ENCODE results near the gene AMIGO1. TPM values are rescaled to one million over a fixed set of nuclear protein-coding genes. Genes with fewer than 3 reads are reported as not detected.

The AMIGO1 gene
- total RNA-seq, 1 experiment from 2014 or later, result 0.37 TPM

DNA sequence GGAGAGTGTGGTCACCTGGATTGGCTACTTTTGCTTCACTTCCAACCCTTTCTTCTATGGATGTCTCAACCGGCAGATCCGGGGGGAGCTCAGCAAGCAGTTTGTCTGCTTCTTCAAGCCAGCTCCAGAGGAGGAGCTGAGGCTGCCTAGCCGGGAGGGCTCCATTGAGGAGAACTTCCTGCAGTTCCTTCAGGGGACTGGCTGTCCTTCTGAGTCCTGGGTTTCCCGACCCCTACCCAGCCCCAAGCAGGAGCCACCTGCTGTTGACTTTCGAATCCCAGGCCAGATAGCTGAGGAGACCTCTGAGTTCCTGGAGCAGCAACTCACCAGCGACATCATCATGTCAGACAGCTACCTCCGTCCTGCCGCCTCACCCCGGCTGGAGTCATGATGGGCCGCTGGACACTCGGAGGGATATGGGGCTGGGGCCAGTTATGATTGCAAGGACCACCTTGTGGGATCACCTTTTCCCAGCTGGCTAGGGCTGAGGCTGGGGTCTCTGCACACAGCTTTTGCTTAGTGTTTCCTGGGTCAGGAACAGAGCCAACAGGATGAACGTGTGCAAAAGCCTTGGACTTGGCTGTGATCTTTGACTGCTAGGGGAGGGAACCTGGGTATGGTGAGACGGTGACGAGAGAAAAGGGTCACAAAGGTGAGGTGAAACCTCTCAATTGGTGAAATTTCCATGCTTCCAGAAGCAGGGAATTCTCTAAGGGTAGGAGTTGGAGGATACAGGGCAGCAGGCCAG lies 34.6 kb upstream of the AMIGO1 start:
- Histone ChIP-seq H3K4me3 (ENCODE audit: low read length) (no peak overlapping the region), H3K9ac (ENCODE audit: low read length) (no peak overlapping the region), H3K79me2 (ENCODE audit: low read length) (peaks cover 8% of the 10 kb centered on the region), H2AFZ (ENCODE audit: low read length) (no peak overlapping the region), H3K9me3 (ENCODE audit: low read length) (no peaks in the 10 kb centered on the region), H4K20me1 (ENCODE audit: insufficient read depth, low read depth, low read length) (peaks cover 6% of the 10 kb centered on the region; the same call in 1 of the 2 replicates), H3K27ac (ENCODE audit: low read length) (no peak overlapping the region), H3K4me1 (ENCODE audit: low read length) (peaks cover 14% of the 10 kb centered on the region), H3K9me2 (replicated peaks; ENCODE audit: insufficient read depth, low read length) (no peaks in the 10 kb centered on the region), H3K4me2 (ENCODE audit: low read depth, low read length, poor library complexity, severe bottlenecking) (no peak overlapping the region), H3K27me3 (ENCODE audit: low read length) (no peaks in the 10 kb centered on the region), H3K36me3 (ENCODE audit: insufficient read depth, low read length) (no peaks in the 10 kb centered on the region)
- DNase-seq, result no peak

DNA sequence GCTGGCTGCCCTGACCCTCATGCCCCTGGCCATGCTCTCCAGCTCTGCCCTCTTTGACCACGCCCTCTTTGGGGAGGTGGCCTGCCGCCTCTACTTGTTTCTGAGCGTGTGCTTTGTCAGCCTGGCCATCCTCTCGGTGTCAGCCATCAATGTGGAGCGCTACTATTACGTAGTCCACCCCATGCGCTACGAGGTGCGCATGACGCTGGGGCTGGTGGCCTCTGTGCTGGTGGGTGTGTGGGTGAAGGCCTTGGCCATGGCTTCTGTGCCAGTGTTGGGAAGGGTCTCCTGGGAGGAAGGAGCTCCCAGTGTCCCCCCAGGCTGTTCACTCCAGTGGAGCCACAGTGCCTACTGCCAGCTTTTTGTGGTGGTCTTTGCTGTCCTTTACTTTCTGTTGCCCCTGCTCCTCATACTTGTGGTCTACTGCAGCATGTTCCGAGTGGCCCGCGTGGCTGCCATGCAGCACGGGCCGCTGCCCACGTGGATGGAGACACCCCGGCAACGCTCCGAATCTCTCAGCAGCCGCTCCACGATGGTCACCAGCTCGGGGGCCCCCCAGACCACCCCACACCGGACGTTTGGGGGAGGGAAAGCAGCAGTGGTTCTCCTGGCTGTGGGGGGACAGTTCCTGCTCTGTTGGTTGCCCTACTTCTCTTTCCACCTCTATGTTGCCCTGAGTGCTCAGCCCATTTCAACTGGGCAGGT lies 33.9 kb upstream of the AMIGO1 start:
- H3K9me3 ChIP-seq (ENCODE audit: low read length), result no peaks in the 10 kb centered on the region
- no peaks in the 10 kb centered on the region for H3K9me2 ChIP-seq (replicated peaks; ENCODE audit: insufficient read depth, low read length)
- peaks cover under 1% of the 10 kb centered on the region for H3K79me2 ChIP-seq (ENCODE audit: low read length)
- no peaks in the 10 kb centered on the region for H3K36me3 ChIP-seq (ENCODE audit: insufficient read depth, low read length)
- no peaks in the 10 kb centered on the region for H4K20me1 ChIP-seq (ENCODE audit: insufficient read depth, low read depth, low read length)
- DNase-seq, result no peak
- no peaks in the 10 kb centered on the region for H3K27me3 ChIP-seq (ENCODE audit: low read length)
- no peak overlapping the region for H3K9ac ChIP-seq (ENCODE audit: low read length)
- peaks cover 14% of the 10 kb centered on the region for H3K4me1 ChIP-seq (ENCODE audit: low read length)
- H3K27ac ChIP-seq (ENCODE audit: low read length), result no peak overlapping the region
- H3K4me3 ChIP-seq (ENCODE audit: low read length), result no peak overlapping the region
- H3K4me2 ChIP-seq (ENCODE audit: low read depth, low read length, poor library complexity, severe bottlenecking), result no peak overlapping the region
- H2AFZ ChIP-seq (ENCODE audit: low read length), result no peak overlapping the region

DNA sequence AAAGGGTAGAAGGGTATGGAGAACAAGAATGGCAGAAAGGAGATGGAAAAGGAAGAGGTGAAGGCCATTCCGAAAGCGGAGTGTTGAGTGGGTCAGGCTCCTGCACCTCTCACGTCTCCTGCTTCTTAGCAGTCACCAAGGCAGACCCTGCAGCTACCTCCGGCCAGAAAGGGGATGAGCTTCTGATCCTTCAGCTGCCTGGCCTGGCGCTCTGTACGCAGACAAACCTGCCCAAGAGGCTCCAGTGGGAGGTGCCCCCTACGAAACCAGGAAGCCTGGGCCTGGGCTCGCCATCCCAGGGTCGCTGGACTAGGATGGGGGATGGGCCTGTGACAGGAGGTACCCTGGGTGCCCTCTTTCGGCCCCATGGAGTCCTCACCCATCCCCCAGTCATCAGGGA lies 33.1 kb upstream of the AMIGO1 start:
- H3K27me3 ChIP-seq (ENCODE audit: low read length), result no peaks in the 10 kb centered on the region
- H3K4me1 ChIP-seq (ENCODE audit: low read length), result peaks cover 13% of the 10 kb centered on the region
- no peak overlapping the region for H3K9ac ChIP-seq (ENCODE audit: low read length)
- no peak for DNase-seq
- H3K9me2 ChIP-seq (replicated peaks; ENCODE audit: insufficient read depth, low read length), result no peaks in the 10 kb centered on the region
- no peak overlapping the region for H3K4me2 ChIP-seq (ENCODE audit: low read depth, low read length, poor library complexity, severe bottlenecking)
- H3K9me3 ChIP-seq (ENCODE audit: low read length), result no peaks in the 10 kb centered on the region
- H3K36me3 ChIP-seq (ENCODE audit: insufficient read depth, low read length), result no peaks in the 10 kb centered on the region
- no peaks in the 10 kb centered on the region for H3K79me2 ChIP-seq (ENCODE audit: low read length)
- no peak overlapping the region for H3K4me3 ChIP-seq (ENCODE audit: low read length)
- no peak overlapping the region for H2AFZ ChIP-seq (ENCODE audit: low read length)
- H4K20me1 ChIP-seq (ENCODE audit: insufficient read depth, low read depth, low read length), result no peaks in the 10 kb centered on the region
- H3K27ac ChIP-seq (ENCODE audit: low read length), result no peak overlapping the region

DNA sequence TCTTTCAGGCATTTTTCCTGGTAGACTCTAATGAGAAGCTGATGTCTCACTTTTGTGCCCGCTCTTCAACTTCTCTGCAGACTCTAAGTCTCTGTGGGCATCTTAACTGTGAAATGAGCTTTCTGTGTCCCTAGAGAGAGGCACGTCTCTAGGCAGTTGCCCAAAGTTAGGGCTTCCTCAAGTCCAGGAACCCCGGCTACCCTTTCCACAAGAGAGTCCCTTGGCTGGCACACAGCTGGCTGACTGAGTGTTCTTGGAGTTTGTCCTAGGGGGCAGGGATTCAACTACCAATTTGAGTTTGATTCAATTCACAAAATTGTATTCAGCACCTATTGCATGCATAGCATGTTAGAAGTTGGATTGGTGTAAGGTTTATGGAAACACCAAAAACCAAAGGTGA lies 31.6 kb upstream of the AMIGO1 start:
- H3K9ac ChIP-seq (ENCODE audit: low read length), result no peak overlapping the region
- no peak overlapping the region for H3K4me2 ChIP-seq (ENCODE audit: low read depth, low read length, poor library complexity, severe bottlenecking)
- H2AFZ ChIP-seq (ENCODE audit: low read length), result no peak overlapping the region

DNA sequence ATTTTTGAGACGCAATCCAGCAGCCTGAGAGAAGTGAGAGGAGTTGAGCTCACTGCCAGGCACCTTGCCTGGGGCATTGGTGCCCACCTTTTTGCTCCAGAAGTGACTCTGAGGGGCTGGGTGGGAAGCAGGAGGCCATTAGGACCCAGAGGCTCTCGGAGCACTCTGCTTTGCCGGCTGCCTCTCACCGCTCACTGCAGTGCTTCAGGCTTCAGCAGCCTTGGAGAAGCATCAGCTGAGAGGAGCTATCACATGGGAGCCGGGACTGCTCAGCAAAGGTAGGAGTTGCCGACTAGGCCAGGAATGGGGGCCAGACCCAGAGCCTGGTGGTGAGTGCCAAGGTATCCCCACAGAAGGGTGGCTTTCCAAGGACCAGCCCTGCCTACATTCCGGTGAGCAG lies 30.1 kb upstream of the AMIGO1 start, which contains the start of gene GPR61:
GPR61 (plus strand) TSS at position 197 of the 400 bp plus-strand sequence. CDS start 3,151 bp downstream, outside the sequence.
- no peak for DNase-seq
- Histone ChIP-seq H3K36me3 (ENCODE audit: insufficient read depth, low read length) (no peaks in the 10 kb centered on the region), H2AFZ (ENCODE audit: low read length) (no peak within 1 kb of the TSS), H3K4me1 (ENCODE audit: low read length) (no peaks in the 10 kb centered on the region), H3K79me2 (ENCODE audit: low read length) (no peaks in the 10 kb centered on the region), H3K9me2 (replicated peaks; ENCODE audit: insufficient read depth, low read length) (no peaks in the 10 kb centered on the region), H4K20me1 (ENCODE audit: insufficient read depth, low read depth, low read length) (no peaks in the 10 kb centered on the region), H3K27me3 (ENCODE audit: low read length) (no peaks in the 10 kb centered on the region), H3K9me3 (ENCODE audit: low read length) (no peaks in the 10 kb centered on the region), H3K4me3 (ENCODE audit: low read length) (no peak within 1 kb of the TSS), H3K4me2 (ENCODE audit: low read depth, low read length, poor library complexity, severe bottlenecking) (no peak within 1 kb of the TSS), H3K27ac (ENCODE audit: low read length) (no peak within 1 kb of the TSS), H3K9ac (ENCODE audit: low read length) (no peak within 1 kb of the TSS)

More for the DNA sequence above, 31.6 kb upstream of the AMIGO1 start:
- Histone ChIP-seq H3K36me3 (ENCODE audit: insufficient read depth, low read length) (no peaks in the 10 kb centered on the region), H4K20me1 (ENCODE audit: insufficient read depth, low read depth, low read length) (no peaks in the 10 kb centered on the region), H3K9me3 (ENCODE audit: low read length) (no peaks in the 10 kb centered on the region), H3K4me1 (ENCODE audit: low read length) (no peaks in the 10 kb centered on the region), H3K4me3 (ENCODE audit: low read length) (no peak overlapping the region), H3K27me3 (ENCODE audit: low read length) (no peaks in the 10 kb centered on the region), H3K79me2 (ENCODE audit: low read length) (no peaks in the 10 kb centered on the region), H3K9me2 (replicated peaks; ENCODE audit: insufficient read depth, low read length) (no peaks in the 10 kb centered on the region), H3K27ac (ENCODE audit: low read length) (no peak overlapping the region)
- DNase-seq, result no peak

DNA sequence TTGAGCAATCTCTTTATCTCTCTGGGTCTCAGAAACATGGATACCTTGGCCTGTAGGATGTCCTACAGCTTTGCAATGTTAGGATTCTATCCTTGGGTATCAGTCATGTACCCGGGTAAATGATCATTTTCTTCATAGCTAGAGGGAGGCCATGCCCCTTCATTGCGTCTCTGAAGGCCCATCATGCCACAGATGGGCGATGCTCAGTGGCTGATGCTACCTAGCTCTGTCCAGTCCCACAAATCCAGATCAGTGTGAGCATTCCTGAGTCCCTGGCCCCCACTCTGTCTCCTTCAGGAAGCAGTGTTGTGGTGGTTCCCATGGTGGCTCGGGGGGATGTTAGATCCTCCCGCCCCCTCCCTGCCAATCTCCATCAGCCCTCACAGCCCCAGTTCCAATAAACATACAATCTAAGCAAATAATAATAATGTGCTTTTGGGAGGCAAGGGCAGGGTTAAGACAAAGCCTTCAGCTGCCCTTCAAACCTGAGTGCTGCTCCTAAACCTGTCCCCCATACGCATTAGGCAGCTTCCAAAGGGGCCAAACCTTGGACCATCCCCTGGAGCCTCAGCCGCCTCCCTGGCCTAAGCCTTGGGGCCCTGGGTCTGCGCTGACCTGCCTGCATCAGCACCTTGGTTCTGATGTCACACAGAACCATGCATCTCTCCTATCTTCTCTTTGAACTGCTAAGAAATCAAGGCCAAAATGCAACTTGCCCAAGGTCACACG lies 29.5 kb upstream of the AMIGO1 start:
- Histone ChIP-seq H3K4me1 (ENCODE audit: low read length) (no peaks in the 10 kb centered on the region), H3K36me3 (ENCODE audit: insufficient read depth, low read length) (no peaks in the 10 kb centered on the region), H3K9ac (ENCODE audit: low read length) (no peak overlapping the region), H3K4me2 (ENCODE audit: low read depth, low read length, poor library complexity, severe bottlenecking) (no peak overlapping the region), H3K9me2 (replicated peaks; ENCODE audit: insufficient read depth, low read length) (no peaks in the 10 kb centered on the region), H3K4me3 (ENCODE audit: low read length) (no peak overlapping the region), H3K79me2 (ENCODE audit: low read length) (no peaks in the 10 kb centered on the region), H2AFZ (ENCODE audit: low read length) (no peak overlapping the region), H4K20me1 (ENCODE audit: insufficient read depth, low read depth, low read length) (no peaks in the 10 kb centered on the region), H3K9me3 (ENCODE audit: low read length) (no peaks in the 10 kb centered on the region), H3K27me3 (ENCODE audit: low read length) (no peaks in the 10 kb centered on the region), H3K27ac (ENCODE audit: low read length) (no peak overlapping the region)
- no peak for DNase-seq

DNA sequence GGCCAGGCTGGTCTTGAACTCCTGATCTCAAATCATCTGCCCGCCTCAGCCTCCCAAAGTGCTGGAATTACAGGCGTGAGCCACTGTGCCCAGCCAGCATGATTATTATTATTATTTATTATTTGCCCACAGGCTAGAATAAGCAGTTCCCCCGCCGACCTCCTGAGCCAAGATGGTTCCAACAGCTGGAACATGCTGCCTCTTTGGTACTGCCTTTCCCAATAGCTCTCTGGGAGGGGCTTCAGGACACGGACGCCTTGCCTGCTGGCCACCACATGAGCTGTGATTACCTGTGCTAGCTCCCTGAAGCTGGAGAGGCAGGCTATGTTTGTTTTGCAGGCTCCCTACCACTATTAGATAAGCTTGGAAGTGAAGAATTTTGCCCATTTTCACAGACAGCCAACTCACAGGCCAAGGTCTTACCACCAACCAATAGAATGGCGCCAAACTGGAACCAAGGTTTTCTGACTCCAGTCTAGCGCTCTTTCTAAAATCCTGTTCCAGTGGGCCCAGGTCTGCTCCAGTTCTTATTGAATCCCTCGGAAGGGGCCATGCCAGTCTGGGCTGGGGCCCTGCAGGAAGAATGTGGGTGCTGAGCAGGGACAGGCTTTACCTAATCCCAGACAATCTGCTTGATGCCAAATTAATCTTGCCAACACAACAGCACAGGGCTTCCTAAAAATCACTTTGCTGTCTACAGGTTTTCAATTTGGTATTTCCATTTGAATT lies 28.1 kb upstream of the AMIGO1 start:
- no peak for DNase-seq
- Histone ChIP-seq H3K27ac (ENCODE audit: low read length) (no peak overlapping the region), H2AFZ (ENCODE audit: low read length) (no peak overlapping the region)

More for the DNA sequence above, 28.1 kb upstream of the AMIGO1 start:
- Histone ChIP-seq H3K36me3 (ENCODE audit: insufficient read depth, low read length) (no peaks in the 10 kb centered on the region), H3K27me3 (ENCODE audit: low read length) (no peaks in the 10 kb centered on the region), H3K4me1 (ENCODE audit: low read length) (peaks cover 2% of the 10 kb centered on the region), H3K4me2 (ENCODE audit: low read depth, low read length, poor library complexity, severe bottlenecking) (no peak overlapping the region), H3K9me2 (replicated peaks; ENCODE audit: insufficient read depth, low read length) (no peaks in the 10 kb centered on the region), H3K9me3 (ENCODE audit: low read length) (no peaks in the 10 kb centered on the region), H3K79me2 (ENCODE audit: low read length) (no peaks in the 10 kb centered on the region), H3K9ac (ENCODE audit: low read length) (no peak overlapping the region), H4K20me1 (ENCODE audit: insufficient read depth, low read depth, low read length) (no peaks in the 10 kb centered on the region), H3K4me3 (ENCODE audit: low read length) (no peak overlapping the region)

Data from Karpas-422 (cell line).